ENCODE results near the gene CFAP90. TPM values are rescaled to one million over a fixed set of nuclear protein-coding genes. Genes with fewer than 3 reads are reported as not detected.

Gene CFAP90
- total RNA-seq, 2 experiments from 2014 or later: not detected

DNA sequence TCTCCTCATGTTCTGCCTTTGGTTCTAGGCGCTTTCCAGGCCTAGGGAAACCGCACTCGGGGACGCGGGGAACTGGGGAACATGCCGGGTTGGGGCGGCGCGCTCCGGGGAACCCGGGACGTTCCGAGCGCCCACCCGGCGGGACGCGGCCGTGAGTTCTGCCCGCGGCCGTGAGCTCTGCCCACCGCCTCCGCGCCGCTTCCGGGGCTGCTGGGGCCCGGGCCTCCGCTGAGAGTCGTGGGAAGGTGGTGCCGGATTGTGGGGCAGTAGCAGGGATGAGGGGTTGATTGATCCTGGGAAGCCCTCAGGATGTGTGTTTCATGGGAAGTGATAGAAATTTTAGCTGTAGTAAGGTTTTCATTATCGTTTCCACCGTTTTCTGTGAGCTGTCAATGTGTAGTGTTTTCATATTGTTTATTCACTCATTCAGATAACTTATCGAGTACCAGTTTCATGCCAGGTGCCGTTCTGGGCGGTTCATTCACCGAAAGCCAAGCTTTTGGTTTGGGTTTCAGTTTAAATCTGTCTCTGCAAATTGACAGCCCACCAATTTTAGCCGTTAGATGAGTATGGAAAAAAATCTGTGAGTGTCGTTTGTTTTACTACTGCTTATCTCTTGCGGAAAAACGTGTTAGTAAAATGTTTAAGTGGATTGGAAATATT is 18.7 kb upstream of the CFAP90 start:
- ChIA-PET CTCF (interaction anchor here (0.9 to 5.1 kb wide), 5 partner anchors 9 to 18 kb away, joined by 4 to 26 read pairs (median 8); no protein-coding TSS in a partner anchor), POLR2A (interaction anchor here (0.7 to 2.4 kb wide), 8 partner anchors 9 to 74 kb away, joined by 3 to 10 read pairs (median 4); no protein-coding TSS in a partner anchor)
- Mint-ChIP-seq H3K27ac (peak overlapping the region; percentile 91), H3K9me3 (no peaks in the 10 kb centered on the region), H3K4me1 (ENCODE audit: low read depth) (peaks cover 72% of the 10 kb centered on the region), H3K4me3 (peak overlapping the region; percentile 95), H3K27me3 (no peaks in the 10 kb centered on the region), H3K36me3 (ENCODE audit: low read depth) (peaks cover 59% of the 10 kb centered on the region)
- ATAC-seq: peak; percentile 25
- TF ChIP-seq, protein P1, sequence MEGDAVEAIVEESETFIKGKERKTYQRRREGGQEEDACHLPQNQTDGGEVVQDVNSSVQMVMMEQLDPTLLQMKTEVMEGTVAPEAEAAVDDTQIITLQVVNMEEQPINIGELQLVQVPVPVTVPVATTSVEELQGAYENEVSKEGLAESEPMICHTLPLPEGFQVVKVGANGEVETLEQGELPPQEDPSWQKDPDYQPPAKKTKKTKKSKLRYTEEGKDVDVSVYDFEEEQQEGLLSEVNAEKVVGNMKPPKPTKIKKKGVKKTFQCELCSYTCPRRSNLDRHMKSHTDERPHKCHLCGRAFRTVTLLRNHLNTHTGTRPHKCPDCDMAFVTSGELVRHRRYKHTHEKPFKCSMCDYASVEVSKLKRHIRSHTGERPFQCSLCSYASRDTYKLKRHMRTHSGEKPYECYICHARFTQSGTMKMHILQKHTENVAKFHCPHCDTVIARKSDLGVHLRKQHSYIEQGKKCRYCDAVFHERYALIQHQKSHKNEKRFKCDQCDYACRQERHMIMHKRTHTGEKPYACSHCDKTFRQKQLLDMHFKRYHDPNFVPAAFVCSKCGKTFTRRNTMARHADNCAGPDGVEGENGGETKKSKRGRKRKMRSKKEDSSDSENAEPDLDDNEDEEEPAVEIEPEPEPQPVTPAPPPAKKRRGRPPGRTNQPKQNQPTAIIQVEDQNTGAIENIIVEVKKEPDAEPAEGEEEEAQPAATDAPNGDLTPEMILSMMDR (IDR thresholded peaks at IDR 0.05): no peak
- peak; percentile 57 for DNase-seq
- intact Hi-C loops (cut with micrococcal nuclease): no loop called here

DNA sequence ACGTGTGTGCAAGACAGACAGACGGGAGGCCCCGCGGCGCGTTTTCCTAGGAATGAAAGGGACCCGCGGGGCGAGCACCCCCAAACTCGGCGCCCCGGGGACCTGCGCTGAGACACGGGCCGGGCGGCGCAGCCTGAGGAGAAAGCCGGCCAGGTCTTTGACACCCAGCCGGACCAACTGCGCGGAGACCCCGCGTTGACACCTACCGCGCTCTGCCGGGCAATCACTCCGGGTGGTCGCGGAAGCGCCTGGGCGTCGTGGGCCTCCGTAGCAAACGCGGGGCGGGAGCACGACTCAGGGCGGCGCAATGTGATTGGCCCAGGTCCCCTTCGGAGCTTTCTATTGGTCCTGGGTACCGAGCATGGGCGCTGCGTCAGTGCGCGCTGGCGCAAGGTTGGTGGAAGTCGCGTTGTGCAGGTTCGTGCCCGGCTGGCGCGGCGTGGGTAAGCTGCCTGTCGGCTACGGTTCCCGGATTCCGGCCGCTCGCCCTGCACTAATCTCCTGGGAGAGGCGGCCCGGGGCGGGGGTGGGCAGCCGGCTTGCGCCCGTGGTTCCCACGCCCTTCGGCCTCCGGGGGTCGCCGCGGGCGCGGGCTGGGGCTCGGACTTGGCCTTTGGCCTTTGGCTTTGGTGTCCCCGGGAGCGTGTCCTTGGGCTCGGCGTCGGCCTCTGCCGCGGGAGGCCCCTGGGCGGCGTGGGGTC is 18.0 kb upstream of the CFAP90 start, which contains the start of the genes FASTKD3 and MTRR:
FASTKD3 (minus strand) TSS at position 259 of the 701 bp plus-strand sequence. CDS start 948 bp downstream, outside the sequence.
MTRR (plus strand) TSS at position 376 of the 701 bp plus-strand sequence. CDS start 1,647 bp downstream, outside the sequence.
- Mint-ChIP-seq H3K36me3 (ENCODE audit: low read depth) (peaks cover 58% of the 10 kb centered on the region), H3K9me3 (no peaks in the 10 kb centered on the region), H3K27me3 (no peaks in the 10 kb centered on the region), H3K4me3 (peak within 1 kb of the TSS; percentile 95), H3K27ac (peak within 1 kb of the TSS; percentile 91), H3K4me1 (ENCODE audit: low read depth) (peaks cover 71% of the 10 kb centered on the region)
- intact Hi-C loops (cut with micrococcal nuclease): no loop called here
- ChIA-PET CTCF (interaction anchor here (0.9 to 5.1 kb wide), 5 partner anchors 9 to 18 kb away, joined by 4 to 26 read pairs (median 8); no protein-coding TSS in a partner anchor), POLR2A (interaction anchor here (0.6 to 2.4 kb wide), 10 partner anchors 9 to 74 kb away, joined by 3 to 10 read pairs (median 4); no protein-coding TSS in a partner anchor)
- peak; percentile 95 for DNase-seq
- ATAC-seq: peak; percentile 99
- TF ChIP-seq, protein P1 (IDR thresholded peaks at IDR 0.05): no peak

DNA sequence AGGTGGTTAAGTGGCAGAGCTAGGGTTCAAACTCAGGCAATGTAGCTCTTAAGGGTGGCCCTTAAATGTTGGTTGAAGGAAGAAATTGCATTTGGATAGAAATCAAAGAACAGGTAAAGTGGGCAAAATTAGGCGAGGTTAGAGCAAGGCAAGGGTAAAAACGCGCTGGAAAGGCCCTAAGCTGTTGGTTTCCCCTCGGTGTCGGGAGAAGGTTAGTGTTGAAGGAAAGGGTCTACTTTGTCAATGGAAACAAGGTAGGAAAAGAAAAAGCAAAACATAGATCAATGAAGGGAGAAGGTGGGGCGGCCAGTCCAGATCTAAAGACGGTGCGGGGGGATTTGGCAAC is 17.5 kb upstream of the CFAP90 start:
- TF ChIP-seq, protein P1 (IDR thresholded peaks at IDR 0.05): no peak
- DNase-seq: no peak
- H3K9me3 Mint-ChIP-seq: no peaks in the 10 kb centered on the region
- POLR2A ChIA-PET: interaction anchor here (0.6 to 2.4 kb wide), 6 partner anchors 10 to 17 kb away, joined by 3 to 10 read pairs (median 4); no protein-coding TSS in a partner anchor
- peaks cover 66% of the 10 kb centered on the region for H3K4me1 Mint-ChIP-seq (ENCODE audit: low read depth)
- peak overlapping the region; percentile 95 for H3K4me3 Mint-ChIP-seq
- H3K27me3 Mint-ChIP-seq: no peaks in the 10 kb centered on the region
- CTCF ChIA-PET: interaction anchor here (0.9 to 5.1 kb wide), 5 partner anchors 8 to 19 kb away, joined by 4 to 26 read pairs (median 8); no protein-coding TSS in a partner anchor
- intact Hi-C loops (cut with micrococcal nuclease): no loop called here
- H3K36me3 Mint-ChIP-seq (ENCODE audit: low read depth): peaks cover 58% of the 10 kb centered on the region
- peak overlapping the region; percentile 88 for H3K27ac Mint-ChIP-seq
- ATAC-seq: no peak

DNA sequence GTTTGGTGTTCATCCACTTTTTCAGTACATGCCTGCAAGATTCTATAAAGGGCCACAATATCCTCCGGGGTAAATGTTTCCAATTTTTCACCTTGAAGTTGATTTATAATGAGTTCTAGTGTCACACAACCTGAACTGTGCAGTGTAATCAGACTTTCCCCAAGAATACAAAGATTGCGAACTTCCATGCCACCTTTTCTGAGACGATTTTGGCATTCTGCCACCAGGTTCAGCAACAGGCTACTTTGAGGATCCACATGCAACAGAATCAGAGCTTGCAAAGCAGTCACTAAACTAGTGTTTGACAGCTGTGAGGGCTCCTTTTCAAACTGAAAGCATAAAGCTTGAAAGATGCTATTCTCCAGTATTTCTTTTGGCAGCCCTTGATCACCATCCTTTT is 16.3 kb upstream of the CFAP90 start:
- peaks cover 55% of the 10 kb centered on the region for H3K4me1 Mint-ChIP-seq (ENCODE audit: low read depth)
- H3K4me3 Mint-ChIP-seq: peak overlapping the region; percentile 46
- POLR2A ChIA-PET: interaction anchor here (1.7 kb wide), 1 partner anchor 18 kb away, joined by 3 read pairs; no protein-coding TSS in a partner anchor
- no peak for ATAC-seq
- TF ChIP-seq, protein P1 (IDR thresholded peaks at IDR 0.05): no peak
- no peaks in the 10 kb centered on the region for H3K27me3 Mint-ChIP-seq
- DNase-seq: no peak
- H3K36me3 Mint-ChIP-seq (ENCODE audit: low read depth): peaks cover 53% of the 10 kb centered on the region
- H3K9me3 Mint-ChIP-seq: no peaks in the 10 kb centered on the region
- intact Hi-C loops (cut with micrococcal nuclease): no loop called here
- H3K27ac Mint-ChIP-seq: no peak overlapping the region
- CTCF ChIA-PET: interaction anchor here (3.7 to 5.1 kb wide), 2 partner anchors 10 to 20 kb away, joined by 24 to 26 read pairs; no protein-coding TSS in a partner anchor

Measured in activated CD8-positive, alpha-beta T cell treated with anti-CD3 and anti-CD28 coated beads for 36 hours (primary cell).